H9 (cell line): Measurements from ENCODE around the gene MMS19. TPM values are rescaled to one million over a fixed set of nuclear protein-coding genes. Genes with fewer than 3 reads are reported as not detected.

ENCODE experiments used
- DNase-seq: peaks from one replicate; pipeline ENCODE4 v3.0.0-alpha.2; 2017
- H2AFZ ChIP-seq: one replicate; pipeline ENCODE4 v1.6.1; 2013; ENCODE audit warnings: mild to moderate bottlenecking, low read length, control low read depth, moderate library complexity
- H2AK5ac ChIP-seq: 2 replicates; pipeline ENCODE4 v1.6.1; 2013; ENCODE audit warnings: low read length, control low read depth, mixed read lengths; ENCODE audit not compliant: insufficient read length
- H2BK120ac ChIP-seq: one replicate; pipeline ENCODE4 v1.6.1; 2013; ENCODE audit warnings: low read depth, mild to moderate bottlenecking, low read length, control low read depth, inconsistent platforms; ENCODE audit not compliant: poor library complexity, severe bottlenecking
- H2BK12ac ChIP-seq: 2 replicates; pipeline ENCODE4 v1.6.1; 2013; ENCODE audit warnings: low read length, control low read depth, mixed read lengths, low read depth; ENCODE audit not compliant: insufficient read length
- H2BK15ac ChIP-seq: 2 replicates; pipeline ENCODE4 v1.6.1; 2013; ENCODE audit warnings: low read depth, low read length, control low read depth
- H2BK20ac ChIP-seq: one replicate; pipeline ENCODE4 v1.6.1; 2013; ENCODE audit warnings: low read depth, mild to moderate bottlenecking, low read length, control low read depth, inconsistent platforms; ENCODE audit not compliant: poor library complexity, severe bottlenecking
- H2BK5ac ChIP-seq: 2 replicates; pipeline ENCODE4 v1.6.1; 2013; ENCODE audit warnings: low read length, control low read depth, mixed read lengths; ENCODE audit not compliant: insufficient read length
- H3K14ac ChIP-seq: 2 replicates; pipeline ENCODE4 v1.6.1; 2013; ENCODE audit warnings: low read length, control low read depth; ENCODE audit not compliant: insufficient read depth
- H3K18ac ChIP-seq: 2 replicates; pipeline ENCODE4 v1.6.1; 2013; ENCODE audit warnings: low read depth, mild to moderate bottlenecking, mixed read lengths, low read length, control low read depth; ENCODE audit not compliant: insufficient read length
- H3K23ac ChIP-seq: 2 replicates; pipeline ENCODE4 v1.6.1; 2013; ENCODE audit warnings: low read length, control low read depth, mixed read lengths, low read depth; ENCODE audit not compliant: insufficient read length
- H3K23me2 ChIP-seq: 2 replicates; pipeline ENCODE4 v1.6.1; 2013; ENCODE audit warnings: low read depth, mild to moderate bottlenecking, mixed read lengths, low read length, control low read depth; ENCODE audit not compliant: insufficient read length, poor library complexity, severe bottlenecking
- H3K27ac ChIP-seq: 2 replicates; pipeline ENCODE4 v1.5.1; 2013; ENCODE audit warnings: low read length, control low read depth, mixed read lengths, low read depth; ENCODE audit not compliant: insufficient read length
- H3K27me3 ChIP-seq: 2 replicates; pipeline ENCODE4 v1.6.1; 2013; ENCODE audit warnings: low read length, control low read depth, inconsistent platforms; ENCODE audit not compliant: insufficient read depth
- H3K4ac ChIP-seq: 2 replicates; pipeline ENCODE4 v1.6.1; 2013; ENCODE audit warnings: low read depth, mild to moderate bottlenecking, control low read depth, inconsistent platforms, low read length, moderate library complexity
- H3K4me1 ChIP-seq: 2 replicates; pipeline ENCODE4 v1.6.1; 2013; ENCODE audit warnings: low read length, control low read depth, inconsistent platforms; ENCODE audit not compliant: insufficient read depth
- H3K4me2 ChIP-seq: 2 replicates; pipeline ENCODE4 v1.6.1; 2013; ENCODE audit warnings: low read length, control low read depth, mixed read lengths; ENCODE audit not compliant: insufficient read length, insufficient read depth
- H3K56ac ChIP-seq: 2 replicates; pipeline ENCODE4 v1.6.1; 2013; ENCODE audit warnings: low read depth, mild to moderate bottlenecking, mixed read lengths, low read length, control low read depth; ENCODE audit not compliant: insufficient read length
- H3K79me1 ChIP-seq: 2 replicates; pipeline ENCODE4 v1.6.1; 2013; ENCODE audit warnings: low read depth, mild to moderate bottlenecking, moderate library complexity, low read length, control low read depth, inconsistent platforms; ENCODE audit not compliant: insufficient read depth, poor library complexity, severe bottlenecking
- H3K79me2 ChIP-seq: 2 replicates; pipeline ENCODE4 v1.6.1; 2013; ENCODE audit warnings: low read length, control low read depth, inconsistent platforms; ENCODE audit not compliant: insufficient read depth
- H3K9ac ChIP-seq: 2 replicates; pipeline ENCODE4 v1.6.1; 2013; ENCODE audit warnings: low read length, control low read depth, mixed read lengths; ENCODE audit not compliant: insufficient read length; ENCODE audit errors: extremely low read depth
- H3K9me3 ChIP-seq: one replicate; pipeline ENCODE4 v1.6.1; 2013; ENCODE audit warnings: low read depth, low read length, inconsistent platforms; ENCODE audit not compliant: control insufficient read depth
- H3T11ph ChIP-seq: one replicate; pipeline ENCODE4 v1.6.1; 2013; ENCODE audit warnings: mild to moderate bottlenecking, low read length, control low read depth, inconsistent platforms
- H4K20me1 ChIP-seq: one replicate; pipeline ENCODE4 v1.6.1; 2013; ENCODE audit not compliant: control insufficient read depth, insufficient read length, insufficient read depth
- H4K5ac ChIP-seq: 2 replicates; pipeline ENCODE4 v1.6.1; 2013; ENCODE audit warnings: low read depth, mild to moderate bottlenecking, mixed read lengths, low read length, control low read depth; ENCODE audit not compliant: insufficient read length
- H4K8ac ChIP-seq: replicated peaks from 2 replicates; pipeline ENCODE4 v1.6.1; 2013; ENCODE audit warnings: low read length, control low read depth, mixed read lengths, low read depth; ENCODE audit not compliant: insufficient read length
- H4K91ac ChIP-seq: 2 replicates; pipeline ENCODE4 v1.6.1; 2013; ENCODE audit warnings: low read depth, mild to moderate bottlenecking, moderate library complexity, mixed read lengths, low read length, control low read depth; ENCODE audit not compliant: insufficient read length
- H3K27ac Mint-ChIP-seq, 3 experiments: 2 replicates in 2 of 3; 3 replicates in 1 of 3; pipeline ENCODE4 v1.8.0; 2020 to 2021; ENCODE audit warnings: mixed read lengths in 3 of 3, mild to moderate bottlenecking in 1 of 3, moderate library complexity in 1 of 3
- H3K27me3 Mint-ChIP-seq: 2 replicates; pipeline ENCODE4 v1.8.0; 2021; ENCODE audit warnings: low read depth, mild to moderate bottlenecking, moderate library complexity, mixed read lengths
- H3K36me3 Mint-ChIP-seq, 3 experiments: 2 replicates in 2 of 3; 3 replicates in 1 of 3; pipeline ENCODE4 v1.8.0; 2020 to 2021; ENCODE audit warnings: low read depth in 3 of 3, mixed read lengths in 3 of 3; ENCODE audit not compliant: insufficient read depth in 1 of 3
- H3K4me1 Mint-ChIP-seq, 2 experiments: 2 replicates each; pipeline ENCODE4 v1.8.0; 2020; ENCODE audit warnings: mixed read lengths in 2 of 2
- H3K4me3 Mint-ChIP-seq, 2 experiments: 2 replicates in 1 of 2; 3 replicates in 1 of 2; pipeline ENCODE4 v1.8.0; 2020 to 2021; ENCODE audit warnings: mild to moderate bottlenecking in 2 of 2, mixed read lengths in 2 of 2, moderate library complexity in 1 of 2
- H3K9me3 Mint-ChIP-seq, 2 experiments: 2 replicates in 1 of 2; 3 replicates in 1 of 2; pipeline ENCODE4 v1.8.0; 2020; ENCODE audit warnings: mild to moderate bottlenecking in 2 of 2, mixed read lengths in 2 of 2, moderate library complexity in 1 of 2
- WGBS: extraction: QIAGEN DNeasy Blood & Tissue Kit; methylation state at CpG from one replicate; pipeline ENCODE4 v1.1.7; 2013; ENCODE audit warnings: missing lambda C conversion rate, low lambda C conversion rate, mixed read lengths; ENCODE audit not compliant: insufficient read length; ENCODE audit errors: extremely low coverage; 5-methylcytosine and 5-hydroxymethylcytosine counted together
- total RNA-seq: library from RNA; stranded (reverse); gene quantifications from 2 replicates; pipeline ENCODE4 v1.2.1, GENCODE V29; 2021
- TF ChIP-seq, protein P1 (sequence below): fragments of 200-600 bp; sonication (generic); conservative IDR thresholded peaks from 3 replicates; pipeline ENCODE4 v1.8.0; 2021; ENCODE audit warnings: antibody characterized with exemption, mild to moderate bottlenecking

Gene MMS19
- total RNA-seq, 1 experiment from 2014 or later: 102 TPM

DNA sequence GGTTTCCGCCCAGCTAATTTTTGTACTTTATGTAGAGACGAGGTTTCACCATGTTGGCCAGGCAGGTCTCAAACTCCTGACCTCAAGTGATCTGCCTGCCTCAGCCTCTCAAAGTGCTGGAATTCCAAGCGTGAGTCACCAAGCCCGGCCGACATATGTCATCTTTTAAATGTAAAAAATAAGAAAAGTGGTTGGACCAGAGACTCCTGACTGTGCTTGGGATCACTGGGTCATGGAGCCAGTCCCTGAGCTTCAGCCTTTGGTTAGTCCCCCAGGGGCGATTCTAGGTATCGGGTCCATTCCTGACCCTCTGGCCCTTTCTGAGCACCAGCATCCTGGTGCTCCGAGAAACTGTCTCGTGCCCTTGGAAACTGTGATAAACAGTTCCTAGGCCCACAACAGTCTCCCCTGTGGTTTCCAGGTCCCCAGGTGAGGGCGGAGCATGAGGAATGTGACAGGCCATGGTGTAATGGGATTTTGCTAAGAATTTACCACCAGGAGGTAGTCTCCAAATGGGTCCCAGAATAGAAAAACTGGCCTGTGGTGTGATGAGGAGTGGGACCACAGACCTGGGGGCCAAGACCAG is 33.3 kb upstream of the MMS19 start:
- peaks cover 4 to 9% (median 7%) of the 10 kb centered on the region in 3 experiments for H3K36me3 Mint-ChIP-seq
- Histone ChIP-seq H3K79me1 (no peaks in the 10 kb centered on the region), H3K9ac (peak overlapping the region; percentile 8), H3K4ac (no peak overlapping the region; the same call in 1 of the 2 replicates), H3K4me2 (no peak overlapping the region), H3K23me2 (no peaks in the 10 kb centered on the region), H3K18ac (peak overlapping the region; percentile 78), H4K8ac (no peak overlapping the region), H4K20me1 (no peaks in the 10 kb centered on the region), H3K4me1 (no peaks in the 10 kb centered on the region), H4K91ac (no peak overlapping the region), H3K27me3 (no peaks in the 10 kb centered on the region), H3K79me2 (no peaks in the 10 kb centered on the region), H3K9me3 (no peaks in the 10 kb centered on the region), H2AFZ (no peak overlapping the region), H2BK15ac (no peak overlapping the region), H3K27ac (no peak overlapping the region), H4K5ac (no peak overlapping the region), H3K14ac (peak overlapping the region; percentile 87), H2BK120ac (no peak overlapping the region), H3K56ac (no peak overlapping the region), H3T11ph (no peak overlapping the region), H2BK20ac (no peak overlapping the region), H3K23ac (no peak overlapping the region), H2AK5ac (no peak overlapping the region), H2BK5ac (peak overlapping the region; percentile 26), H2BK12ac (peak overlapping the region; percentile 67)
- no CpG with 5 or more reads among the region's 10 CpGs for WGBS
- DNase-seq: peak; percentile 46
- H3K4me1 Mint-ChIP-seq: peaks cover 11 to 24% of the 10 kb centered on the region in 2 experiments
- peak overlapping the region in 2 of 3 experiments; percentile 25 to 86; a peak in 4 of 7 replicates for H3K27ac Mint-ChIP-seq
- H3K27me3 Mint-ChIP-seq: no peaks in the 10 kb centered on the region; the same call in 1 of the 2 replicates
- H3K4me3 Mint-ChIP-seq: peak overlapping the region in 1 of 2 experiments; percentile 13; a peak in 1 of 5 replicates
- H3K9me3 Mint-ChIP-seq: peaks cover 14 to 18% of the 10 kb centered on the region in 2 experiments
- TF ChIP-seq, protein P1, sequence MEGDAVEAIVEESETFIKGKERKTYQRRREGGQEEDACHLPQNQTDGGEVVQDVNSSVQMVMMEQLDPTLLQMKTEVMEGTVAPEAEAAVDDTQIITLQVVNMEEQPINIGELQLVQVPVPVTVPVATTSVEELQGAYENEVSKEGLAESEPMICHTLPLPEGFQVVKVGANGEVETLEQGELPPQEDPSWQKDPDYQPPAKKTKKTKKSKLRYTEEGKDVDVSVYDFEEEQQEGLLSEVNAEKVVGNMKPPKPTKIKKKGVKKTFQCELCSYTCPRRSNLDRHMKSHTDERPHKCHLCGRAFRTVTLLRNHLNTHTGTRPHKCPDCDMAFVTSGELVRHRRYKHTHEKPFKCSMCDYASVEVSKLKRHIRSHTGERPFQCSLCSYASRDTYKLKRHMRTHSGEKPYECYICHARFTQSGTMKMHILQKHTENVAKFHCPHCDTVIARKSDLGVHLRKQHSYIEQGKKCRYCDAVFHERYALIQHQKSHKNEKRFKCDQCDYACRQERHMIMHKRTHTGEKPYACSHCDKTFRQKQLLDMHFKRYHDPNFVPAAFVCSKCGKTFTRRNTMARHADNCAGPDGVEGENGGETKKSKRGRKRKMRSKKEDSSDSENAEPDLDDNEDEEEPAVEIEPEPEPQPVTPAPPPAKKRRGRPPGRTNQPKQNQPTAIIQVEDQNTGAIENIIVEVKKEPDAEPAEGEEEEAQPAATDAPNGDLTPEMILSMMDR: no peak; the same call in 2 of the 3 replicates
